Gastrocnemius medialis (tissue), 4 donors: ENCODE data around the gene CD82. TPM values are rescaled to one million over a fixed set of nuclear protein-coding genes. Genes with fewer than 3 reads are reported as not detected.

ENCODE experiments used
- ATAC-seq, 2 donors: fragments of 150-250 bp; one replicate each; pipeline ENCODE4 v1.9.1; 2016
- DNase-seq, 2 donors: peaks; one replicate each; pipeline ENCODE4 v3.0.0-alpha.2; 2019
- H3K27ac ChIP-seq, 4 donors: fragments of 200-600 bp; sonication (generic); 1 replicate in 1 of 4; 2 replicates in 3 of 4; pipeline ENCODE4 v1.5.1; 2016 to 2018; ENCODE audit warnings: mild to moderate bottlenecking in 2 of 4, moderate library complexity in 1 of 4
- H3K27me3 ChIP-seq, 3 donors: fragments of 200-600 bp; sonication (generic) in 2 of 3; 1 replicate in 1 of 3; 2 replicates in 2 of 3; pipeline versions ENCODE4 v1.5.1 to v1.6.0; 2016 to 2019; ENCODE audit warnings: mild to moderate bottlenecking in 1 of 3, moderate library complexity in 1 of 3
- H3K36me3 ChIP-seq, 2 donors: fragments of 200-600 bp; sonication (generic) in 1 of 2; one replicate each; pipeline ENCODE4 v1.5.1; 2017 to 2018
- H3K4me1 ChIP-seq, 2 donors: fragments of 200-600 bp; sonication (generic) in 1 of 2; one replicate each; pipeline ENCODE4 v1.5.1; 2016 to 2017; ENCODE audit warnings: mild to moderate bottlenecking in 2 of 2
- H3K4me3 ChIP-seq, 4 donors: fragments of 200-600 bp; sonication (generic) in 3 of 4; 1 replicate in 1 of 4; 2 replicates in 3 of 4; pipeline ENCODE4 v1.5.1; 2016 to 2019; ENCODE audit warnings: mild to moderate bottlenecking in 2 of 4
- H3K9me3 ChIP-seq, 3 donors: fragments of 200-600 bp; sonication (generic) in 2 of 3; 1 replicate in 1 of 3; 2 replicates in 2 of 3; pipeline ENCODE4 v1.5.1; 2016 to 2019
- CTCF ChIP-seq, 5 experiments: fragments of 450-650 bp in 3 of 5; fragments of 200-600 bp in 2 of 5; sonication (generic) in 2 of 5; IDR thresholded peaks in 4 of 5; conservative IDR thresholded peaks in 1 of 5; 1 replicate in 4 of 5; 2 replicates in 1 of 5; pipeline ENCODE4 v1.5.1; 2016 to 2019; ENCODE audit warnings: antibody characterized with exemption in 5 of 5, mild to moderate bottlenecking in 3 of 5, moderate library complexity in 3 of 5
- POLR2A ChIP-seq, 2 donors: fragments of 450-650 bp; IDR thresholded peaks; one replicate each; pipeline ENCODE4 v1.6.1; 2017; ENCODE audit warnings: antibody characterized with exemption in 2 of 2, mild to moderate bottlenecking in 2 of 2, moderate library complexity in 2 of 2
- in situ Hi-C, 4 donors: fragments of 200-750 bp; cut with MboI; loops; one replicate each; pipeline versions ENCODE4 v1.15.0 to v1.8.0; 2017; ENCODE audit warnings: low sequenced_read_pairs in 4 of 4
- intact Hi-C: fragments of 100-400 bp; cut with DNase I; formaldehyde crosslinking; loops from one replicate; pipeline ENCODE4 v1.15.1; 2023; ENCODE audit warnings: low total_unique reads
- total RNA-seq, 4 donors: library from RNA; depleted of rRNA; stranded (reverse); fragments of >200 nt; gene quantifications; one replicate each; pipeline versions ENCODE4 v1.1.0 to v1.2.3, GENCODE V29; 2016

Gene CD82
- total RNA-seq, 4 donors from 2014 or later, result 4.5 to 17.5 (median 13.5) TPM

GRCh38 chr11:44564166-44564565 is 1.3 kb upstream of the CD82 start:
- no peak for ATAC-seq
- H3K27ac ChIP-seq, result peak overlapping the region; percentile 98 to 99 (median 98)
- H3K4me1 ChIP-seq, result peaks cover 22 to 24% of the 10 kb centered on the region in 2 donors
- in situ Hi-C loops (loop anchor here in 1 of 4 donors (5.0 kb wide), 1 partner anchor 48 kb away; no protein-coding TSS in a partner anchor), intact Hi-C loops (loop anchor here (5.0 kb wide), 2 partner anchors 583 to 1278 kb away; partner anchors contain the start of gene PRDM11)
- no peaks in the 10 kb centered on the region for H3K27me3 ChIP-seq
- no peaks in the 10 kb centered on the region for H3K9me3 ChIP-seq
- no peak for DNase-seq
- TF ChIP-seq CTCF (IDR thresholded peaks at IDR 0.05 in 4 of 5, conservative IDR thresholded peaks at IDR 0.05 in 1 of 5), result no peak
- no peak for TF ChIP-seq POLR2A (IDR thresholded peaks at IDR 0.05)
- H3K4me3 ChIP-seq, result peak overlapping the region; percentile 65 to 79 (median 72)
- H3K36me3 ChIP-seq, result no peaks in the 10 kb centered on the region

DNA sequence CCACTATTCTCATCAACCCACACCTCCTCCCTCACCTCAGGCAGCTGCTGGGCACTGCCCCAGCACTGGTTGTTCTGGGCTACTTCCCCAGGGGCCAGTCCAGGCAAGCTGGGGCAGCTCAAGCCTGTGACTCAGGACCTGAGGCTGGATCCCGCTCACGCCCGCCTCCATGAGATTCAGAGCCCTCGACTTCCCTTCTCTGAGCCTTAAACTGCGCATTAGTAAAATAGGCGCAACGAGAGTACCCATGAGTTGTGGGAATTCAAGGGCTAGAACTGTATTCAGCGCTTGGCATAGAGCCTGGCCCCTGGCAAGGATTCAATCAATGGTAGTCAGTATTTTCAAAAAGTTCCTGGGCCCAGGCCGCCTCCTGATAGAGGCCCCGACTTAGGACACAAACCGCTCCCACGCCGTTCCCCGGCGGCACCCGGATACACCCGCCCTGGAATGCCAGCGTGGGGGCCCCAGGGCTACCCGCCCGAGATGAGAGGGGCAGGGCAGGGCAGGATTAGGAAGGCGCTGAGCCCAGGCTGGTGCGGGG is 723 bp upstream of the CD82 start:
- DNase-seq (peak; percentile 91 to 95), ATAC-seq (peak; percentile 79 to 81)
- H3K27me3 ChIP-seq, result no peaks in the 10 kb centered on the region
- H3K27ac ChIP-seq, result peak overlapping the region; percentile 98 to 99 (median 98)
- in situ Hi-C loops (loop anchor here in 1 of 4 donors (5.0 kb wide), 1 partner anchor 48 kb away; no protein-coding TSS in a partner anchor), intact Hi-C loops (loop anchor here (1.0 to 5.0 kb wide), 3 partner anchors 29 to 1278 kb away; partner anchors contain the start of gene PRDM11)
- H3K4me3 ChIP-seq, result peak overlapping the region; percentile 65 to 79 (median 72)
- H3K9me3 ChIP-seq, result no peaks in the 10 kb centered on the region
- H3K36me3 ChIP-seq, result no peaks in the 10 kb centered on the region
- TF ChIP-seq POLR2A (IDR thresholded peaks at IDR 0.05), result peak; percentile 73 to 76
- TF ChIP-seq CTCF (IDR thresholded peaks at IDR 0.05 in 4 of 5, conservative IDR thresholded peaks at IDR 0.05 in 1 of 5), result no peak
- H3K4me1 ChIP-seq, result peaks cover 24 to 26% of the 10 kb centered on the region in 2 donors

DNA sequence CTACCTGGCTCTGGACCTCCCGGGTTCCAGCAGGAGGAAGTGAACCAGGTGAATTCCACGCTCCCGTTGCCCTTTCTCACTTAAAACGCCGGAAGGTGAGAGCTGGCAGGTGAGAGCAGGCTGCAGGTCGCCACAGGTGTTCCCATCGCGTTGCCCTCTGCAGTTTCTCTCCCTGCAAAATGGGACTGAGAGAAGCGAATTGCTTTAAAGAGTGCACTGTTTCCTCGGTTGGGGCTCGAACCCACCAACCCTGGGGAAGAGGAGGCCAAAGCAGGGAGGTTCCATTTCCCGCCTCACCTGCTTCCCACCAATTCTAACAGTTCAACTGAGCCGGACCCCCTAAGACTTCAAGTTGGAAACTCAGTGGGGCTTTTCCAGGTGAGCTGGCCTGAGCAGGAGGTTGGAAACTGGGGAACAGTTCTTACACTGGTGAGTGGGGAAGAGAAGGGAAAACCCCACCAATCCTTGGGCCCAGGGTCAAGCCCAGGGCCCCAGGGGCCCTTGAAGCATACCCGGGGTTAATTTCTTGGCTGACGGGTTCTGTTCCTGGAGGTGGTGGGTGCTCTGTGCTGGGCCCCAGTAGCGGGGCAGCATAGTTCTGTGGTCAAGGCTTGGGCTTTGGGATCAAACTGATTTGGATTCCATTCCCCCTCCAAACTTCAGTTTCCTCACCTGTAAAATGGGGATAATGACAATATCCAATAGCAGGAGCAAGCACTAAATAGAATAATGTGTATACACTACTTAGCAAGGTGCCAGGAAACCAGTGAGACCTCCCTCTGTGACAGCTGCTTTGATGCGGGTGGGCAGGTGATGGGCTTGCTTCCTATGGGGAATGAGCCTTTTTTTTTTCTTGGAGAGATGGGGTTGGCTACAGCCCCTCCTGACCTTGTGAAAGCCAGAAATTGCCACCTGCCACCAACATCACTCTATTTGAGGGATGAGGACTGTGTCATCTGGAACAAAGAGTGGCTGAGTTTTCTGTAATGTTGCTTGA is 788 bp downstream of the CD82 start:
- peaks cover 24 to 32% of the 10 kb centered on the region in 2 donors for H3K4me1 ChIP-seq
- in situ Hi-C loops, result no loop called here
- intact Hi-C loops, result loop anchor here (1.0 kb wide), 1 partner anchor 27 kb away; no protein-coding TSS in a partner anchor

More for the DNA sequence above, 788 bp downstream of the CD82 start:
- H3K4me3 ChIP-seq, result peak overlapping the region; percentile 54 to 74 (median 59)
- H3K9me3 ChIP-seq, result no peaks in the 10 kb centered on the region
- H3K36me3 ChIP-seq, result no peaks in the 10 kb centered on the region
- no peak for TF ChIP-seq CTCF (IDR thresholded peaks at IDR 0.05 in 4 of 5, conservative IDR thresholded peaks at IDR 0.05 in 1 of 5)
- TF ChIP-seq POLR2A (IDR thresholded peaks at IDR 0.05), result no peak
- ATAC-seq (no peak), DNase-seq (no peak)
- no peaks in the 10 kb centered on the region for H3K27me3 ChIP-seq
- peak overlapping the region; percentile 70 to 85 (median 80) for H3K27ac ChIP-seq
